Gastrocnemius medialis (tissue), 4 donors: ENCODE results near the gene WWP2.

ENCODE experiments used
- CTCF ChIP-seq, 5 experiments: fragments of 450-650 bp in 3 of 5; fragments of 200-600 bp in 2 of 5; sonication (generic) in 2 of 5; IDR thresholded peaks in 4 of 5; conservative IDR thresholded peaks in 1 of 5; 1 replicate in 4 of 5; 2 replicates in 1 of 5; pipeline ENCODE4 v1.5.1; 2016 to 2019; ENCODE audit warnings: antibody characterized with exemption in 5 of 5, mild to moderate bottlenecking in 3 of 5, moderate library complexity in 3 of 5
- POLR2A ChIP-seq, 2 donors: fragments of 450-650 bp; IDR thresholded peaks; one replicate each; pipeline ENCODE4 v1.6.1; 2017; ENCODE audit warnings: antibody characterized with exemption in 2 of 2, mild to moderate bottlenecking in 2 of 2, moderate library complexity in 2 of 2

- TF ChIP-seq CTCF (IDR thresholded peaks at IDR 0.05 in 4 of 5, conservative IDR thresholded peaks at IDR 0.05 in 1 of 5), result no peak
- TF ChIP-seq POLR2A (IDR thresholded peaks at IDR 0.05), result peak in 1 of 2 donors; percentile 36
Observed at GRCh38 chr16:69861292-69862030, 99.3 kb downstream of the WWP2 start.
